ENCODE results near the gene FAM174A.
"Not testable (repeated sequence)": the region's sequence is repeated elsewhere in the genome, so short reads cannot be mapped to it uniquely, and the experiment has no call there.

Gene FAM174A

GRCh38 chr5:100574716-100575115 lies 39.5 kb downstream of the FAM174A start:
- in situ Hi-C loops (cut with MboI; ENCODE audit: low sequenced_read_pairs) = no loop called here

GRCh38 chr5:100575815-100576214 lies 40.6 kb downstream of the FAM174A start:
- in situ Hi-C loops (cut with MboI; ENCODE audit: low sequenced_read_pairs) = no loop called here

- in situ Hi-C loops (cut with MboI; ENCODE audit: low sequenced_read_pairs) = no loop called here
These were observed 41.1 kb downstream of the FAM174A start for GRCh38 chr5:100576217-100576751.

GRCh38 chr5:100577506-100577905 lies 42.3 kb downstream of the FAM174A start:
- in situ Hi-C loops (cut with MboI; ENCODE audit: low sequenced_read_pairs) = no loop called here

- in situ Hi-C loops (cut with MboI; ENCODE audit: low sequenced_read_pairs) = no loop called here
These were observed 48.9 kb downstream of the FAM174A start for GRCh38 chr5:100584069-100584468.

GRCh38 chr5:100584889-100585288 lies 49.7 kb downstream of the FAM174A start:
- in situ Hi-C loops (cut with MboI; ENCODE audit: low sequenced_read_pairs) = no loop called here

GRCh38 chr5:100590867-100591266 lies 55.7 kb downstream of the FAM174A start:
- in situ Hi-C loops (cut with MboI; ENCODE audit: low sequenced_read_pairs) = no loop called here

- in situ Hi-C loops (cut with MboI; ENCODE audit: low sequenced_read_pairs) = no loop called here
These were observed 60.1 kb downstream of the FAM174A start for GRCh38 chr5:100595152-100595811.

- in situ Hi-C loops (cut with MboI; ENCODE audit: low sequenced_read_pairs) = no loop called here
These were observed 60.6 kb downstream of the FAM174A start for GRCh38 chr5:100595812-100596173.

GRCh38 chr5:100598446-100598845 lies 63.3 kb downstream of the FAM174A start:
- in situ Hi-C loops (cut with MboI; ENCODE audit: low sequenced_read_pairs) = no loop called here

GRCh38 chr5:100600298-100600994 lies 65.3 kb downstream of the FAM174A start:
- in situ Hi-C loops (cut with MboI; ENCODE audit: low sequenced_read_pairs) = no loop called here

- in situ Hi-C loops (cut with MboI; ENCODE audit: low sequenced_read_pairs) = no loop called here
These were observed 68.0 kb downstream of the FAM174A start for GRCh38 chr5:100603141-100603540.

GRCh38 chr5:100604021-100604420 lies 68.8 kb downstream of the FAM174A start:
- in situ Hi-C loops (cut with MboI; ENCODE audit: low sequenced_read_pairs) = not testable (repeated sequence)

- in situ Hi-C loops (cut with MboI; ENCODE audit: low sequenced_read_pairs) = no loop called here
These were observed 74.4 kb downstream of the FAM174A start for GRCh38 chr5:100609594-100609993.

GRCh38 chr5:100614308-100614707 lies 79.1 kb downstream of the FAM174A start:
- in situ Hi-C loops (cut with MboI; ENCODE audit: low sequenced_read_pairs) = no loop called here

GRCh38 chr5:100615362-100615761 lies 80.2 kb downstream of the FAM174A start:
- in situ Hi-C loops (cut with MboI; ENCODE audit: low sequenced_read_pairs) = no loop called here

- in situ Hi-C loops (cut with MboI; ENCODE audit: low sequenced_read_pairs) = no loop called here
These were observed 81.1 kb downstream of the FAM174A start for GRCh38 chr5:100616291-100616690.

- in situ Hi-C loops (cut with MboI; ENCODE audit: low sequenced_read_pairs) = no loop called here
These were observed 81.8 kb downstream of the FAM174A start for GRCh38 chr5:100616981-100617380.

GRCh38 chr5:100623719-100624118 lies 88.5 kb downstream of the FAM174A start:
- in situ Hi-C loops (cut with MboI; ENCODE audit: low sequenced_read_pairs) = no loop called here

- in situ Hi-C loops (cut with MboI; ENCODE audit: low sequenced_read_pairs) = no loop called here
These were observed 99.9 kb downstream of the FAM174A start for GRCh38 chr5:100634937-100635534.

Measured in hTERT RPE-1 (cell line).